HG03045 (cell line): ENCODE measurements around the gene TENT4B.
A peak's percentile ranks its signal among the peaks of the same experiment; 100 is the strongest.

Experiments used
- ATAC-seq: cut with Tn5 transposase; IDR thresholded peaks from one replicate; pipeline ENCODE4 v1.9.1; 2021; ENCODE audit warnings: mild to moderate bottlenecking, moderate library complexity; ENCODE audit not compliant: unreplicated experiment

The TENT4B gene

GRCh38 chr16:50195276-50195675 lies 42.2 kb downstream of the TENT4B start:
- no peak for ATAC-seq

- ATAC-seq: no peak
These were observed 42.6 kb downstream of the TENT4B start for GRCh38 chr16:50195756-50196155.

- ATAC-seq: no peak
These were observed 44.5 kb downstream of the TENT4B start for GRCh38 chr16:50197582-50197981.

GRCh38 chr16:50198802-50199403 lies 45.8 kb downstream of the TENT4B start:
- ATAC-seq: no peak

- no peak for ATAC-seq
These were observed 48.7 kb downstream of the TENT4B start for GRCh38 chr16:50201787-50202186.

GRCh38 chr16:50202926-50203624 lies 50.0 kb downstream of the TENT4B start:
- no peak for ATAC-seq

GRCh38 chr16:50203681-50204080 lies 50.6 kb downstream of the TENT4B start:
- no peak for ATAC-seq

- ATAC-seq: no peak
These were observed 51.5 kb downstream of the TENT4B start for GRCh38 chr16:50204453-50205108.

GRCh38 chr16:50207652-50208051 lies 54.5 kb downstream of the TENT4B start:
- no peak for ATAC-seq

- no peak for ATAC-seq
These were observed 55.4 kb downstream of the TENT4B start for GRCh38 chr16:50208460-50208931.

GRCh38 chr16:50209546-50210265 lies 56.6 kb downstream of the TENT4B start:
- ATAC-seq: no peak

- ATAC-seq: peak; percentile 70
These were observed 57.3 kb downstream of the TENT4B start for GRCh38 chr16:50210266-50211038.

- no peak for ATAC-seq
These were observed 60.9 kb downstream of the TENT4B start for GRCh38 chr16:50213939-50214519.

GRCh38 chr16:50215680-50216079 lies 62.6 kb downstream of the TENT4B start:
- no peak for ATAC-seq

GRCh38 chr16:50216231-50216630 lies 63.1 kb downstream of the TENT4B start:
- no peak for ATAC-seq

GRCh38 chr16:50219402-50219975 lies 66.4 kb downstream of the TENT4B start:
- no peak for ATAC-seq

GRCh38 chr16:50224286-50224685 lies 71.2 kb downstream of the TENT4B start:
- no peak for ATAC-seq

- ATAC-seq: no peak
These were observed 74.0 kb downstream of the TENT4B start for GRCh38 chr16:50227120-50227519.

- ATAC-seq: no peak
These were observed 74.6 kb downstream of the TENT4B start for GRCh38 chr16:50227665-50228064.

- ATAC-seq: no peak
These were observed 75.3 kb downstream of the TENT4B start for GRCh38 chr16:50228364-50228868.
